Measurements from ENCODE around the gene GNG13.
A peak's percentile ranks its signal among the peaks of the same experiment; 100 is the strongest.

Gene GNG13

GRCh38 chr16:793414-793813, 7.1 kb downstream of the GNG13 start:
- no peak for DNase-seq (ENCODE audit: low spot score)

- no peak for DNase-seq (ENCODE audit: low spot score)
These were observed 8.1 kb downstream of the GNG13 start for GRCh38 chr16:792221-792995.

- DNase-seq (ENCODE audit: low spot score) = no peak
These were observed 9.4 kb downstream of the GNG13 start for GRCh38 chr16:791131-791530.

GRCh38 chr16:790086-790485, 10.4 kb downstream of the GNG13 start:
- no peak for DNase-seq (ENCODE audit: low spot score)

GRCh38 chr16:789191-789850, 11.2 kb downstream of the GNG13 start:
- DNase-seq (ENCODE audit: low spot score) = no peak

GRCh38 chr16:788399-789126, 12.0 kb downstream of the GNG13 start, which contains the start of gene CHTF18:
TSS of gene CHTF18 (plus strand) at chr16:788620. CDS start at chr16:788685, 65 bp downstream.
- DNase-seq (ENCODE audit: low spot score) = peak; percentile 89

- no peak for DNase-seq (ENCODE audit: low spot score)
These were observed 12.5 kb downstream of the GNG13 start, which contains the start of gene RPUSD1 for GRCh38 chr16:787978-788398. TSS of gene RPUSD1 (minus strand) at chr16:788381. CDS start at chr16:787737, 644 bp downstream.

- DNase-seq (ENCODE audit: low spot score) = no peak
These were observed 13.1 kb downstream of the GNG13 start for GRCh38 chr16:787321-787966.

GRCh38 chr16:785563-786535, 14.7 kb downstream of the GNG13 start:
- peak; percentile 26 for DNase-seq (ENCODE audit: low spot score)

- no peak for DNase-seq (ENCODE audit: low spot score)
These were observed 16.1 kb downstream of the GNG13 start for GRCh38 chr16:784431-784830.

GRCh38 chr16:783404-784161, 17.0 kb downstream of the GNG13 start:
- no peak for DNase-seq (ENCODE audit: low spot score)

- DNase-seq (ENCODE audit: low spot score) = no peak
These were observed 17.6 kb downstream of the GNG13 start for GRCh38 chr16:782766-783403.

- DNase-seq (ENCODE audit: low spot score) = no peak
These were observed 18.3 kb downstream of the GNG13 start for GRCh38 chr16:782258-782657.

GRCh38 chr16:781346-782010, 19.1 kb downstream of the GNG13 start:
- no peak for DNase-seq (ENCODE audit: low spot score)

GRCh38 chr16:780296-780695, 20.2 kb downstream of the GNG13 start:
- no peak for DNase-seq (ENCODE audit: low spot score)

- DNase-seq (ENCODE audit: low spot score) = no peak
These were observed 21.0 kb downstream of the GNG13 start for GRCh38 chr16:779561-779960.

- DNase-seq (ENCODE audit: low spot score) = no peak
These were observed 21.5 kb downstream of the GNG13 start for GRCh38 chr16:778909-779527.

- no peak for DNase-seq (ENCODE audit: low spot score)
These were observed 22.1 kb downstream of the GNG13 start for GRCh38 chr16:778447-778846.

GRCh38 chr16:777826-778225, 22.7 kb downstream of the GNG13 start:
- no peak for DNase-seq (ENCODE audit: low spot score)
